GM10266 (cell line): ENCODE results near the gene AFAP1.
A peak's percentile ranks its signal among the peaks of the same experiment; 100 is the strongest.

Experiments
- DNase-seq: peaks from one replicate; pipeline ENCODE4 v3.0.0; 2012; ENCODE audit errors: extremely low spot score
- CTCF ChIP-seq: IDR thresholded peaks from 2 replicates; pipeline ENCODE4 v1.5.1; 2012; ENCODE audit warnings: mild to moderate bottlenecking, low read depth; ENCODE audit not compliant: control insufficient read depth, insufficient read depth; ENCODE audit errors: missing control alignments

The AFAP1 gene

DNA sequence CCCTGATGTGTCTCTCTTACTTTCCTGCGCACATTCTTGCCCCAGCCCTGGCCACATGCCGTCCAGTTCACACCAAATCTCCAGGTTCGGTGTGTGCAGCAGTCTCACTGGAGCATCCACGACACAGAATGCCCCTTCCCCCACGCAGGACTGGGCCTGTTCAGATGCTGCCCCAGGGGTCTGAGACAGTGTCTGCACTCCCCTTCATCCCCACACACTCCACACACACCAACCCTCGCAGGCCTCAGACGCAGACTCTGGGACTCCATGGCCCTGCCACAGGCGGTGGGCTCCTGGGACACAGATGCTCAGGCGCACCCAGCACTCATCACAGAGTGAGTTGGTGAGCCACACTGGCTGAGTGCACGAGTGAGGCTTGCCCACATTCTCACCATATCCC is 83.9 kb downstream of the AFAP1 start:
- TF ChIP-seq CTCF, result no peak
- DNase-seq, result no peak

DNA sequence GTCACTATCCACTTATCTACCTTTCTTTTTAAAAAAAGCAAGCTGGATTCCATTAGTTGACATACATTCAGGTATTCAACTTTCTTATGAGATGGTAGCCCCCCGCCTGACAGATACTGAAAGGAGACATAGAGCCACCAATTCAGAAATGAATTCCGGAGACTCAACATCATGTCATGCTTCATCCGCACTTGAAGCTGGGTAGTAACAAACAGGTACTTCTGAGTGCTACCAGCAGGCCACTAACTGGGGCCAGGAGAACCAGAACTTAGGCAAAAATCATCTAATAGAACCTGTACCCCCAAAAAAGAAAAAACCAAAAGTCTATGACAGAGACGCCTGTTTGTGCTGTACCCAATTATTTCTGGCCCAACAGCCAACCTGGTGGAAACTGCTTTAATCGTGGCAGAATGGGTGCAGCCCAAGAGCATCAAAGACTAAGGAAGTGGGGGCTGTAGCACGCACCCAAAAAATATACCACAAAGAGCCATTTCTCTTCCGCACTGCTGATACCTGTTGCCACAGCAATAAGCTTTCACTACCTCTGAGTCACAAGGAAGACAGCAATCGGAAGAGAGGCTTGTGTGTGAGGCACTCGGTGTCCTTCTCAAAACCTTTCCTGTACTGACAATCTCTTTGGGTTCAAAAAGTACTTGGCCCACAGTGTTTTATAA is 84.8 kb downstream of the AFAP1 start:
- DNase-seq, result peak; percentile 19
- TF ChIP-seq CTCF, result no peak

DNA sequence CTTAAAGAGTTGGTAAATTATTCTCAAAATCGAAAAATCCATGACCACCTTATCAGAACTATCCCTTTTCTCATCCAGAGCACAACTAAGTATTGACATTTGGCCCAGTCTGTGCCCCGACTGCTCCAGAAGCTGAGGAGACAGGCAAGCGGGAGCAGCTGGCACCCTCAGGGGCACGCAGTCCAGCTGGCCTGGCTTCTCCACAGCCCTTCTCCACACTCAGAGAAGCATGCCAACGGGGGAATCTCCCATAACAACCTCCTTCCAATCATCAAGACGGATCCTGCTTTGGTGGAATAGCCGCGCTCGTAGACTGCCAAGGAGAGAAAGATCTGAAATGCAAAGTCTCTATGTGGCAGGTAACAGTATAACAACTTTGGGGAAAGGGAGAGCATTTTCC is 85.4 kb downstream of the AFAP1 start:
- no peak for DNase-seq
- TF ChIP-seq CTCF, result no peak

GRCh38 chr4:7853271-7853670 is 86.4 kb downstream of the AFAP1 start:
- TF ChIP-seq CTCF, result no peak
- DNase-seq, result no peak

DNA sequence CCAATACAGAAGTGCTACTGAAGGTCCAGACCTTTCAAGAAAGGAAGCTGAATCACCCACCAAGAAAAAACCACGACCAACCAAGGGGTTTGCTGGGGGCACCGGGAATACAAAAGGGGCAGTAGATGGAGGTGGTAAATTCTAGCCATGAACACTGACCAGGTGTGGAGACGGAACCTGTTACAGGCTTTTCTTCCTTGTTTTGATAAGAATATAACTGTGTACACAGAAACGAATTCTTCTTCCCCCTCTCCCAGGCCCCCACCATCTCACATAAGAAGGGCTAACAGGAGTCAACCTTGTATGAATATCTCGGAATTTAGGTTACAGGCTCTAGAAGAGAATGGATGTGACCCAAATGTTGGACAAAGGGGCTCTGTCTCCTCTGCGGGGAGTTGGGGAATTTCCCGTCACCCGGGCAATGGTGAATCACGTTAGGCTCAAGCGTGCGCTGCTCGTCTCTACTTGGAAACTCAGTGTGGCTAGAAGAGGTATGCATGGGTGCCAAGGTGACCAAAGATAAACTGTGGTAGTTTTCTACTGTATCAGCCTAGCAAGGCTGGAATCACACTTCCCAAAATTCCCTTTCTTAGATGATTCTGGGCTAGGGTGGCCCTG is 87.0 kb downstream of the AFAP1 start:
- no peak for DNase-seq
- TF ChIP-seq CTCF, result no peak

- DNase-seq, result no peak
- peak; percentile 20 for TF ChIP-seq CTCF
These were observed 89.2 kb downstream of the AFAP1 start for GRCh38 chr4:7850489-7850888.

GRCh38 chr4:7847206-7847605 is 92.5 kb downstream of the AFAP1 start:
- DNase-seq, result no peak
- no peak for TF ChIP-seq CTCF
